WTC11 (cell line): Measurements from ENCODE around the gene STXBP1. TPM values are rescaled to one million over a fixed set of nuclear protein-coding genes. Genes with fewer than 3 reads are reported as not detected.

Source experiments
- ATAC-seq: fragments of 200-7000 bp; cut with Tn5 transposase; 2 replicates; pipeline ENCODE4 v1.10.0; 2021; ENCODE audit warnings: mild to moderate bottlenecking, moderate library complexity
- CTCF ChIA-PET: fragments of 300-600 bp; sonication (Branson Sonifier 250); formaldehyde crosslinking; loops from one replicate; lab custom pipeline; 2021; ENCODE audit warnings: antibody characterized with exemption; lab: Charles Lee
- POLR2A ChIA-PET: fragments of 350-600 bp; sonication (Branson Sonifier 250); formaldehyde crosslinking; loops from one replicate; lab custom pipeline; 2021; ENCODE audit warnings: antibody characterized with exemption; lab: Charles Lee
- DNase-seq: peaks from one replicate; pipeline ENCODE4 v3.0.0; 2021; ENCODE audit warnings: low spot score
- H3K27ac Mint-ChIP-seq: 2 replicates; pipeline ENCODE4 v1.8.0; 2021; ENCODE audit warnings: mixed read lengths
- H3K27me3 Mint-ChIP-seq: 2 replicates; pipeline ENCODE4 v1.8.0; 2021; ENCODE audit warnings: low read depth, mild to moderate bottlenecking, moderate library complexity, mixed read lengths
- H3K36me3 Mint-ChIP-seq: 2 replicates; pipeline ENCODE4 v1.8.0; 2021; ENCODE audit warnings: mixed read lengths
- H3K4me1 Mint-ChIP-seq: 2 replicates; pipeline ENCODE4 v1.8.0; 2022; ENCODE audit warnings: mixed read lengths
- H3K4me3 Mint-ChIP-seq: 2 replicates; pipeline ENCODE4 v1.8.0; 2021; ENCODE audit warnings: mild to moderate bottlenecking, moderate library complexity, mixed read lengths
- H3K9me3 Mint-ChIP-seq: 2 replicates; pipeline ENCODE4 v1.8.0; 2021; ENCODE audit warnings: mixed read lengths
- CREM ChIP-seq: sonication (generic); formaldehyde crosslinking; IDR thresholded peaks from 2 replicates; pipeline ENCODE4 v1.8.1; 2022; ENCODE audit warnings: mild to moderate bottlenecking, missing genetic modification reagents, moderate library complexity
- FOXK1 ChIP-seq: sonication (generic); formaldehyde crosslinking; IDR thresholded peaks from 2 replicates; pipeline ENCODE4 v1.8.0; 2022; ENCODE audit warnings: mild to moderate bottlenecking, moderate library complexity, missing genetic modification reagents
- GTF2I ChIP-seq: fragments of 250-450 bp; sonication (Bioruptor Pico); conservative IDR thresholded peaks from 2 replicates; pipeline ENCODE4 v1.4.0; 2021; ENCODE audit warnings: mild to moderate bottlenecking
- HMGA2 ChIP-seq: fragments of 250-450 bp; sonication (Bioruptor Pico); IDR thresholded peaks from 2 replicates; pipeline ENCODE4 v1.4.0; 2021; ENCODE audit warnings: mild to moderate bottlenecking, moderate library complexity
- IRF2 ChIP-seq: sonication (generic); formaldehyde crosslinking; IDR thresholded peaks from 2 replicates; pipeline ENCODE4 v1.8.0; 2022; ENCODE audit warnings: low read depth, missing genetic modification reagents, borderline replicate concordance
- JUN ChIP-seq: sonication (generic); formaldehyde crosslinking; IDR thresholded peaks from 2 replicates; pipeline ENCODE4 v1.8.0; 2023; ENCODE audit warnings: mild to moderate bottlenecking, missing genetic modification reagents
- NR1H2 ChIP-seq: sonication (generic); formaldehyde crosslinking; IDR thresholded peaks from 2 replicates; pipeline ENCODE4 v1.9.0; 2021; ENCODE audit warnings: mild to moderate bottlenecking, moderate library complexity, missing genetic modification reagents
- OVOL2 ChIP-seq: fragments of 250-450 bp; sonication (Bioruptor Pico); IDR thresholded peaks from 2 replicates; pipeline ENCODE4 v1.9.0; 2021; ENCODE audit warnings: mild to moderate bottlenecking, borderline replicate concordance
- RELA ChIP-seq: sonication (generic); formaldehyde crosslinking; IDR thresholded peaks from 2 replicates; pipeline ENCODE4 v1.8.1; 2022; ENCODE audit warnings: missing genetic modification reagents, mild to moderate bottlenecking, borderline replicate concordance
- RORB ChIP-seq: fragments of 250-450 bp; sonication (Bioruptor Pico); IDR thresholded peaks from 2 replicates; pipeline ENCODE4 v1.9.0; 2021; ENCODE audit warnings: mild to moderate bottlenecking
- SMAD4 ChIP-seq: sonication (generic); formaldehyde crosslinking; IDR thresholded peaks from 2 replicates; pipeline ENCODE4 v1.8.0; 2022; ENCODE audit warnings: mild to moderate bottlenecking, missing genetic modification reagents
- TEAD4 ChIP-seq: sonication (generic); formaldehyde crosslinking; IDR thresholded peaks from 2 replicates; pipeline ENCODE4 v1.8.0; 2022; ENCODE audit warnings: mild to moderate bottlenecking, missing genetic modification reagents
- TP53 ChIP-seq: sonication (generic); formaldehyde crosslinking; IDR thresholded peaks from 2 replicates; pipeline ENCODE4 v1.8.1; 2023; ENCODE audit warnings: mild to moderate bottlenecking, missing genetic modification reagents
- ZBTB21 ChIP-seq: sonication (generic); formaldehyde crosslinking; IDR thresholded peaks from 2 replicates; pipeline ENCODE4 v1.8.1; 2023; ENCODE audit warnings: mild to moderate bottlenecking, missing genetic modification reagents, borderline replicate concordance
- ZNF121 ChIP-seq: sonication (generic); formaldehyde crosslinking; IDR thresholded peaks from 2 replicates; pipeline ENCODE4 v1.8.0; 2023; ENCODE audit warnings: missing genetic modification reagents
- ZNF423 ChIP-seq: fragments of 250-450 bp; sonication (Bioruptor Pico); IDR thresholded peaks from 2 replicates; pipeline ENCODE4 v2.1.2; 2022; ENCODE audit warnings: mild to moderate bottlenecking, moderate library complexity
- total RNA-seq: library from RNA; stranded (reverse); gene quantifications from 3 replicates; pipeline ENCODE4 v1.2.3, GENCODE V29; 2021
- TF ChIP-seq, protein P1 (sequence below): fragments of 250-450 bp; sonication (Bioruptor Pico); IDR thresholded peaks from 2 replicates; pipeline ENCODE4 v1.8.0; 2021; ENCODE audit warnings: mild to moderate bottlenecking
- TF ChIP-seq, protein P2 (sequence below): sonication (generic); formaldehyde crosslinking; IDR thresholded peaks from 2 replicates; pipeline ENCODE4 v1.8.1; 2023; ENCODE audit warnings: mild to moderate bottlenecking, missing genetic modification reagents, borderline replicate concordance
- TF ChIP-seq, protein P3 (sequence below): sonication (generic); formaldehyde crosslinking; IDR thresholded peaks from 2 replicates; pipeline ENCODE4 v1.8.1; 2023; ENCODE audit warnings: mild to moderate bottlenecking, moderate library complexity, missing genetic modification reagents
- TF ChIP-seq, protein P4 (sequence below): sonication (generic); formaldehyde crosslinking; IDR thresholded peaks from 2 replicates; pipeline ENCODE4 v1.8.0; 2022; ENCODE audit warnings: mild to moderate bottlenecking, missing genetic modification reagents
- TF ChIP-seq, protein P5 (sequence below): sonication (generic); formaldehyde crosslinking; conservative IDR thresholded peaks from 2 replicates; pipeline ENCODE4 v1.8.1; 2023; ENCODE audit warnings: mild to moderate bottlenecking, low read depth, missing genetic modification reagents, moderate library complexity
- TF ChIP-seq, protein P6 (sequence below): fragments of 250-450 bp; sonication (Bioruptor Pico); IDR thresholded peaks from 2 replicates; pipeline ENCODE4 v1.9.0; 2021; ENCODE audit warnings: moderate library complexity, mild to moderate bottlenecking, inconsistent platforms, borderline replicate concordance
- TF ChIP-seq, protein P7 (sequence below): fragments of 250-450 bp; sonication (Bioruptor Pico); IDR thresholded peaks from 2 replicates; pipeline ENCODE4 v1.9.0; 2021; ENCODE audit warnings: mild to moderate bottlenecking
- TF ChIP-seq, protein P8 (sequence below): sonication (generic); formaldehyde crosslinking; IDR thresholded peaks from 2 replicates; pipeline ENCODE4 v1.8.0; 2022; ENCODE audit warnings: mild to moderate bottlenecking, missing genetic modification reagents

Gene STXBP1
- total RNA-seq, 1 experiment from 2014 or later, result 37.1 TPM

DNA sequence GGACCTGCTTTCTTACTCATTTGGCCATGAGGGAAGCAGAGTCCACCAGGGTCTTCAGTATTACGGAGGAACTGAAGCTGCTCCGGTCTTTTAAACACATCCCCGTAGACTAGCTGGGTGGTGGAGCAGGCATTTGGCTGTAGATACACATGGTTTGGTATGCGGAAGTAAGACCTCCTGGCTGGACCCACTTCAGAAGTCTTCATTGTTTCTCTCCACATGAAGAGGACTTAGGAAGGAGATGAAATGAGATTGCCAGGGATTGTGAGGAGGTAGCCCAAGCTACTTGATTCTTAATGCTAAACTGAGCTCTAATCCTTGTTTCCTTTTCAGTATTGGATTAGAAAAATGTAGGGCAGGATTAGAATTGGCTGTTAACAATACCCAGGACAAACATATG is 32.9 kb downstream of the STXBP1 start (continued):
- TF ChIP-seq, protein P1, sequence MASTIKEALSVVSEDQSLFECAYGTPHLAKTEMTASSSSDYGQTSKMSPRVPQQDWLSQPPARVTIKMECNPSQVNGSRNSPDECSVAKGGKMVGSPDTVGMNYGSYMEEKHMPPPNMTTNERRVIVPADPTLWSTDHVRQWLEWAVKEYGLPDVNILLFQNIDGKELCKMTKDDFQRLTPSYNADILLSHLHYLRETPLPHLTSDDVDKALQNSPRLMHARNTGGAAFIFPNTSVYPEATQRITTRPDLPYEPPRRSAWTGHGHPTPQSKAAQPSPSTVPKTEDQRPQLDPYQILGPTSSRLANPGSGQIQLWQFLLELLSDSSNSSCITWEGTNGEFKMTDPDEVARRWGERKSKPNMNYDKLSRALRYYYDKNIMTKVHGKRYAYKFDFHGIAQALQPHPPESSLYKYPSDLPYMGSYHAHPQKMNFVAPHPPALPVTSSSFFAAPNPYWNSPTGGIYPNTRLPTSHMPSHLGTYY (CRISPR knock-in tag), result no peak
- TF ChIP-seq ZNF423 (CRISPR knock-in tag) (no peak), JUN (CRISPR knock-in tag) (no peak), NR1H2 (CRISPR knock-in tag) (no peak), SMAD4 (CRISPR knock-in tag) (no peak)
- TF ChIP-seq, protein P2, sequence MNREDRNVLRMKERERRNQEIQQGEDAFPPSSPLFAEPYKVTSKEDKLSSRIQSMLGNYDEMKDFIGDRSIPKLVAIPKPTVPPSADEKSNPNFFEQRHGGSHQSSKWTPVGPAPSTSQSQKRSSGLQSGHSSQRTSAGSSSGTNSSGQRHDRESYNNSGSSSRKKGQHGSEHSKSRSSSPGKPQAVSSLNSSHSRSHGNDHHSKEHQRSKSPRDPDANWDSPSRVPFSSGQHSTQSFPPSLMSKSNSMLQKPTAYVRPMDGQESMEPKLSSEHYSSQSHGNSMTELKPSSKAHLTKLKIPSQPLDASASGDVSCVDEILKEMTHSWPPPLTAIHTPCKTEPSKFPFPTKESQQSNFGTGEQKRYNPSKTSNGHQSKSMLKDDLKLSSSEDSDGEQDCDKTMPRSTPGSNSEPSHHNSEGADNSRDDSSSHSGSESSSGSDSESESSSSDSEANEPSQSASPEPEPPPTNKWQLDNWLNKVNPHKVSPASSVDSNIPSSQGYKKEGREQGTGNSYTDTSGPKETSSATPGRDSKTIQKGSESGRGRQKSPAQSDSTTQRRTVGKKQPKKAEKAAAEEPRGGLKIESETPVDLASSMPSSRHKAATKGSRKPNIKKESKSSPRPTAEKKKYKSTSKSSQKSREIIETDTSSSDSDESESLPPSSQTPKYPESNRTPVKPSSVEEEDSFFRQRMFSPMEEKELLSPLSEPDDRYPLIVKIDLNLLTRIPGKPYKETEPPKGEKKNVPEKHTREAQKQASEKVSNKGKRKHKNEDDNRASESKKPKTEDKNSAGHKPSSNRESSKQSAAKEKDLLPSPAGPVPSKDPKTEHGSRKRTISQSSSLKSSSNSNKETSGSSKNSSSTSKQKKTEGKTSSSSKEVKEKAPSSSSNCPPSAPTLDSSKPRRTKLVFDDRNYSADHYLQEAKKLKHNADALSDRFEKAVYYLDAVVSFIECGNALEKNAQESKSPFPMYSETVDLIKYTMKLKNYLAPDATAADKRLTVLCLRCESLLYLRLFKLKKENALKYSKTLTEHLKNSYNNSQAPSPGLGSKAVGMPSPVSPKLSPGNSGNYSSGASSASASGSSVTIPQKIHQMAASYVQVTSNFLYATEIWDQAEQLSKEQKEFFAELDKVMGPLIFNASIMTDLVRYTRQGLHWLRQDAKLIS (CRISPR knock-in tag), result no peak

DNA sequence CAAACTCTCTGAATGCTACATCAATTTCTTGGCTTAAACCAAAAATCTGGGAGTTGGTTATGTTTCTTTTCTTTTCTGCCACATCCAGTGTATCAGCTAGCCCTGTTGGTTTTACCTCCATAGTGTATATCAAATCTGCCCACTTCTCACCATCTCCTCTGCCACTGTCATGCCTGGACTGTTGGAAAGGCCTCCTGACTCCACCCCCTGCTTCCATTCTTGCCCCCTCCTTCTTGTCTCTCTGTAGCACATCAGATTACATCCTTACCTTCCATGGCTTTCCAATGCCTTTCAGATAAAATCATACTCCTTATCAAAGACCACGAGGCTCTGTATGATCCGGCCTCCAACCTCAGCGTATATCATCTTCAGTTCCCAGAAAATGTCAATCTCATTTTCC is 35.4 kb downstream of the STXBP1 start:
- POLR2A ChIA-PET, result no interaction called here
- TF ChIP-seq NR1H2 (CRISPR knock-in tag) (no peak), FOXK1 (CRISPR knock-in tag) (no peak), TEAD4 (CRISPR knock-in tag) (no peak), IRF2 (CRISPR knock-in tag) (no peak), GTF2I (no peak), ZBTB21 (CRISPR knock-in tag) (no peak), TP53 (no peak), HMGA2 (no peak), RORB (CRISPR knock-in tag) (no peak), OVOL2 (CRISPR knock-in tag) (no peak), CREM (no peak), ZNF121 (no peak), RELA (CRISPR knock-in tag) (no peak)
- TF ChIP-seq, protein P3, sequence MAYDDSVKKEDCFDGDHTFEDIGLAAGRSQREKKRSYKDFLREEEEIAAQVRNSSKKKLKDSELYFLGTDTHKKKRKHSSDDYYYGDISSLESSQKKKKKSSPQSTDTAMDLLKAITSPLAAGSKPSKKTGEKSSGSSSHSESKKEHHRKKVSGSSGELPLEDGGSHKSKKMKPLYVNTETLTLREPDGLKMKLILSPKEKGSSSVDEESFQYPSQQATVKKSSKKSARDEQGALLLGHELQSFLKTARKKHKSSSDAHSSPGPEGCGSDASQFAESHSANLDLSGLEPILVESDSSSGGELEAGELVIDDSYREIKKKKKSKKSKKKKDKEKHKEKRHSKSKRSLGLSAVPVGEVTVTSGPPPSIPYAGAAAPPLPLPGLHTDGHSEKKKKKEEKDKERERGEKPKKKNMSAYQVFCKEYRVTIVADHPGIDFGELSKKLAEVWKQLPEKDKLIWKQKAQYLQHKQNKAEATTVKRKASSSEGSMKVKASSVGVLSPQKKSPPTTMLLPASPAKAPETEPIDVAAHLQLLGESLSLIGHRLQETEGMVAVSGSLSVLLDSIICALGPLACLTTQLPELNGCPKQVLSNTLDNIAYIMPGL, result no peak
- TF ChIP-seq, protein P4, sequence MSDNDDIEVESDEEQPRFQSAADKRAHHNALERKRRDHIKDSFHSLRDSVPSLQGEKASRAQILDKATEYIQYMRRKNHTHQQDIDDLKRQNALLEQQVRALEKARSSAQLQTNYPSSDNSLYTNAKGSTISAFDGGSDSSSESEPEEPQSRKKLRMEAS, result no peak
- TF ChIP-seq, protein P5, sequence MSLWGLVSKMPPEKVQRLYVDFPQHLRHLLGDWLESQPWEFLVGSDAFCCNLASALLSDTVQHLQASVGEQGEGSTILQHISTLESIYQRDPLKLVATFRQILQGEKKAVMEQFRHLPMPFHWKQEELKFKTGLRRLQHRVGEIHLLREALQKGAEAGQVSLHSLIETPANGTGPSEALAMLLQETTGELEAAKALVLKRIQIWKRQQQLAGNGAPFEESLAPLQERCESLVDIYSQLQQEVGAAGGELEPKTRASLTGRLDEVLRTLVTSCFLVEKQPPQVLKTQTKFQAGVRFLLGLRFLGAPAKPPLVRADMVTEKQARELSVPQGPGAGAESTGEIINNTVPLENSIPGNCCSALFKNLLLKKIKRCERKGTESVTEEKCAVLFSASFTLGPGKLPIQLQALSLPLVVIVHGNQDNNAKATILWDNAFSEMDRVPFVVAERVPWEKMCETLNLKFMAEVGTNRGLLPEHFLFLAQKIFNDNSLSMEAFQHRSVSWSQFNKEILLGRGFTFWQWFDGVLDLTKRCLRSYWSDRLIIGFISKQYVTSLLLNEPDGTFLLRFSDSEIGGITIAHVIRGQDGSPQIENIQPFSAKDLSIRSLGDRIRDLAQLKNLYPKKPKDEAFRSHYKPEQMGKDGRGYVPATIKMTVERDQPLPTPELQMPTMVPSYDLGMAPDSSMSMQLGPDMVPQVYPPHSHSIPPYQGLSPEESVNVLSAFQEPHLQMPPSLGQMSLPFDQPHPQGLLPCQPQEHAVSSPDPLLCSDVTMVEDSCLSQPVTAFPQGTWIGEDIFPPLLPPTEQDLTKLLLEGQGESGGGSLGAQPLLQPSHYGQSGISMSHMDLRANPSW (CRISPR knock-in tag), result no peak
- TF ChIP-seq, protein P6, sequence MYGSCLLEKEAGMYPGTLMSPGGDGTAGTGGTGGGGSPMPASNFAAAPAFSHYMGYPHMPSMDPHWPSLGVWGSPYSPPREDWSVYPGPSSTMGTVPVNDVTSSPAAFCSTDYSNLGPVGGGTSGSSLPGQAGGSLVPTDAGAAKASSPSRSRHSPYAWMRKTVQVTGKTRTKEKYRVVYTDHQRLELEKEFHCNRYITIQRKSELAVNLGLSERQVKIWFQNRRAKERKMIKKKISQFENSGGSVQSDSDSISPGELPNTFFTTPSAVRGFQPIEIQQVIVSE, result no peak
- TF ChIP-seq, protein P7, sequence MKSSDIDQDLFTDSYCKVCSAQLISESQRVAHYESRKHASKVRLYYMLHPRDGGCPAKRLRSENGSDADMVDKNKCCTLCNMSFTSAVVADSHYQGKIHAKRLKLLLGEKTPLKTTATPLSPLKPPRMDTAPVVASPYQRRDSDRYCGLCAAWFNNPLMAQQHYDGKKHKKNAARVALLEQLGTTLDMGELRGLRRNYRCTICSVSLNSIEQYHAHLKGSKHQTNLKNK (CRISPR knock-in tag), result no peak
- TF ChIP-seq, protein P8, sequence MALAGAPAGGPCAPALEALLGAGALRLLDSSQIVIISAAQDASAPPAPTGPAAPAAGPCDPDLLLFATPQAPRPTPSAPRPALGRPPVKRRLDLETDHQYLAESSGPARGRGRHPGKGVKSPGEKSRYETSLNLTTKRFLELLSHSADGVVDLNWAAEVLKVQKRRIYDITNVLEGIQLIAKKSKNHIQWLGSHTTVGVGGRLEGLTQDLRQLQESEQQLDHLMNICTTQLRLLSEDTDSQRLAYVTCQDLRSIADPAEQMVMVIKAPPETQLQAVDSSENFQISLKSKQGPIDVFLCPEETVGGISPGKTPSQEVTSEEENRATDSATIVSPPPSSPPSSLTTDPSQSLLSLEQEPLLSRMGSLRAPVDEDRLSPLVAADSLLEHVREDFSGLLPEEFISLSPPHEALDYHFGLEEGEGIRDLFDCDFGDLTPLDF (CRISPR knock-in tag), result no peak
- no peak overlapping the region for H3K27ac Mint-ChIP-seq
- DNase-seq, result no peak
- CTCF ChIA-PET, result no interaction called here
- peaks cover 22% of the 10 kb centered on the region for H3K4me1 Mint-ChIP-seq
- H3K36me3 Mint-ChIP-seq, result no peaks in the 10 kb centered on the region
- H3K27me3 Mint-ChIP-seq, result no peaks in the 10 kb centered on the region
- no peak overlapping the region for H3K4me3 Mint-ChIP-seq
- no peaks in the 10 kb centered on the region for H3K9me3 Mint-ChIP-seq
- no peak for ATAC-seq
